Lung microvascular endothelial cell (primary cell): ENCODE results near the gene ACRV1. TPM values are rescaled to one million over a fixed set of nuclear protein-coding genes. Genes with fewer than 3 reads are reported as not detected.

Experiments used
- DNase-seq, 2 donors: peaks; one replicate each; pipeline versions ENCODE4 v3.0.0 to v3.0.0-alpha.2; 2010; ENCODE audit warnings: low read depth in 2 of 2
- total RNA-seq: library from RNA; depleted of rRNA; stranded (reverse); fragments of >200 nt; gene quantifications from 2 replicates; pipeline ENCODE4 v1.2.1, GENCODE V29; 2014

The ACRV1 gene
- total RNA-seq, 1 donor from 2014 or later: under 0.01 TPM

GRCh38 chr11:125649465-125650166 is 31.0 kb downstream of the ACRV1 start:
- DNase-seq: no peak

- no peak for DNase-seq
Measured at GRCh38 chr11:125645871-125646270, 34.8 kb downstream of the ACRV1 start.

- no peak for DNase-seq
Measured at GRCh38 chr11:125638315-125638714, 42.3 kb downstream of the ACRV1 start.

- DNase-seq: no peak
Measured at GRCh38 chr11:125637840-125638239, 42.8 kb downstream of the ACRV1 start.

- DNase-seq: peak in 1 of 2 donors; percentile 34
Measured at GRCh38 chr11:125627236-125627910, 53.3 kb downstream of the ACRV1 start.

GRCh38 chr11:125626288-125626950 is 54.2 kb downstream of the ACRV1 start:
- peak; percentile 38 to 72 for DNase-seq

- peak; percentile 91 for DNase-seq
Measured at GRCh38 chr11:125625630-125626287, 54.9 kb downstream of the ACRV1 start.

- DNase-seq: no peak
Measured at GRCh38 chr11:125625225-125625629, 55.4 kb downstream of the ACRV1 start.

- DNase-seq: no peak
Measured at GRCh38 chr11:125624756-125625213, 55.9 kb downstream of the ACRV1 start, which contains the start of gene CHEK1. Gene CHEK1 (plus strand): TSS chr11:125625163. CDS start chr11:125626769, 1,606 bp downstream.

GRCh38 chr11:125623064-125623463 is 57.6 kb downstream of the ACRV1 start:
- DNase-seq: no peak

- peak; percentile 5 to 51 for DNase-seq
Measured at GRCh38 chr11:125621995-125622394, 58.7 kb downstream of the ACRV1 start.

Other genes with a start within 250 kb of the ACRV1 start
- 41.6 and 51.0 TPM in 2 replicates for gene FEZ1, start 184.6 kb downstream of the ACRV1 start, total RNA-seq
- gene EI24, start 111.4 kb downstream of the ACRV1 start, total RNA-seq: 96.4 and 117 TPM in 2 replicates
- gene STT3A, start 88.0 kb downstream of the ACRV1 start, total RNA-seq: 141 and 204 TPM in 2 replicates
- 7.9 and 16.8 TPM in 2 replicates for gene CHEK1, start 55.7 kb downstream of the ACRV1 start, total RNA-seq
- gene PATE1, start 65.4 kb upstream of the ACRV1 start, total RNA-seq: not detected in 2 replicates
- under 0.01 TPM in 1 of 2 replicates, not detected in the other for gene PATE2, start 98.0 kb upstream of the ACRV1 start, total RNA-seq
- not detected in 2 replicates for gene PATE3, start 107.3 kb upstream of the ACRV1 start, total RNA-seq
- gene PATE4, start 152.5 kb upstream of the ACRV1 start, total RNA-seq: not detected in 2 replicates
- gene HYLS1, start 206.8 kb upstream of the ACRV1 start, total RNA-seq: 5.0 and 6.9 TPM in 2 replicates
- gene PUS3, start 222.4 kb upstream of the ACRV1 start, total RNA-seq: 7.2 and 8.3 TPM in 2 replicates
- under 0.01 TPM in 1 of 2 replicates, not detected in the other for gene DDX25, start 223.7 kb upstream of the ACRV1 start, total RNA-seq